GM18520 (cell line): ENCODE results near the gene FFAR2.
"Not testable (repeated sequence)": the region's sequence is repeated elsewhere in the genome, so short reads cannot be mapped to it uniquely, and the experiment has no call there.

Experiments used
- ATAC-seq: cut with Tn5 transposase; IDR thresholded peaks from one replicate; pipeline ENCODE4 v1.9.1; 2021; ENCODE audit not compliant: unreplicated experiment

FFAR2 gene

GRCh38 chr19:35454663-35455062 is 6.6 kb downstream of the FFAR2 start:
- ATAC-seq: no peak

- ATAC-seq: no peak
These were observed 7.7 kb downstream of the FFAR2 start for GRCh38 chr19:35455616-35456201.

- ATAC-seq: no peak
These were observed 9.1 kb downstream of the FFAR2 start for GRCh38 chr19:35457173-35457572.

GRCh38 chr19:35458192-35458591 is 10.1 kb downstream of the FFAR2 start:
- no peak for ATAC-seq

GRCh38 chr19:35458731-35459391 is 10.8 kb downstream of the FFAR2 start:
- ATAC-seq: no peak

- no peak for ATAC-seq
These were observed 11.5 kb downstream of the FFAR2 start for GRCh38 chr19:35459414-35460082.

- ATAC-seq: no peak
These were observed 12.6 kb downstream of the FFAR2 start for GRCh38 chr19:35460608-35461007.

GRCh38 chr19:35461060-35461459 is 13.0 kb downstream of the FFAR2 start:
- ATAC-seq: no peak

- not testable (repeated sequence) for ATAC-seq
These were observed 13.7 kb downstream of the FFAR2 start for GRCh38 chr19:35461788-35462187.

GRCh38 chr19:35462476-35462953 is 14.5 kb downstream of the FFAR2 start:
- ATAC-seq: peak; percentile 66

GRCh38 chr19:35462956-35463355 is 14.9 kb downstream of the FFAR2 start:
- ATAC-seq: not testable (repeated sequence)

- ATAC-seq: no peak
These were observed 18.2 kb downstream of the FFAR2 start for GRCh38 chr19:35466259-35466658.

- peak; percentile 90 for ATAC-seq
These were observed 20.6 kb downstream of the FFAR2 start for GRCh38 chr19:35468637-35469036.

GRCh38 chr19:35470128-35470527 is 22.1 kb downstream of the FFAR2 start:
- ATAC-seq: no peak

- not testable (repeated sequence) for ATAC-seq
These were observed 23.0 kb downstream of the FFAR2 start for GRCh38 chr19:35471075-35471474.

GRCh38 chr19:35471946-35472345 is 23.9 kb downstream of the FFAR2 start:
- ATAC-seq: no peak

- ATAC-seq: no peak
These were observed 26.0 kb downstream of the FFAR2 start for GRCh38 chr19:35474104-35474503.

GRCh38 chr19:35474594-35474993 is 26.5 kb downstream of the FFAR2 start:
- not testable (repeated sequence) for ATAC-seq

GRCh38 chr19:35476149-35476548 is 28.1 kb downstream of the FFAR2 start:
- no peak for ATAC-seq

- no peak for ATAC-seq
These were observed 31.0 kb downstream of the FFAR2 start for GRCh38 chr19:35478794-35479677.

GRCh38 chr19:35483089-35483488 is 35.0 kb downstream of the FFAR2 start:
- ATAC-seq: no peak
